K562 (cell line): ENCODE measurements around the gene MAP4K4. TPM values are rescaled to one million over a fixed set of nuclear protein-coding genes. Genes with fewer than 3 reads are reported as not detected.

Source experiments
- ATAC-seq: fragments of 200-7000 bp; cut with Tn5 transposase; 3 replicates; pipeline ENCODE4 v1.9.1; 2020; ENCODE audit warnings: moderate library complexity
- BruUV-seq: library from RNA; stranded (reverse); fragments of 400-500 nt; replicated peaks from 2 replicates; lab custom pipeline; 2021; lab: Mats Ljungman, UMichigan
- CTCF ChIA-PET: fragments of 300-600 bp; formaldehyde crosslinking; extraction: SDS; loops from one replicate; lab custom pipeline; 2021; ENCODE audit warnings: low intra/inter-chr PET ratio; lab: Yijun Ruan, JAX
- POLR2A ChIA-PET: fragments of 300-600, 350-650 bp; sonication (Branson Sonifier 250); formaldehyde crosslinking; extraction: SDS; loops from one replicate; lab custom pipeline; 2021; ENCODE audit warnings: antibody characterized with exemption, inconsistent platforms; lab: Yijun Ruan, JAX
- DNase-seq, 4 experiments: peaks; one replicate each; pipeline versions ENCODE4 v3.0.0 to v3.0.0-alpha.2; 2011 to 2018; ENCODE audit warnings: low spot score in 3 of 4, mixed read lengths in 3 of 4; ENCODE audit errors: extremely low read depth in 1 of 4
- FAIRE-seq: peaks from 2 replicates; lab custom pipeline; 2011; peaks lifted over from hg19 to GRCh38; lab: Jason Lieb, UNC
- H2AFZ ChIP-seq: 2 replicates; pipeline ENCODE4 v1.6.0; 2011; ENCODE audit warnings: low read depth, low read length, control low read depth, inconsistent platforms
- H3K27ac ChIP-seq: fragments of 200-600 bp; 3 replicates; pipeline ENCODE4 v1.8.0; 2011; ENCODE audit warnings: low read depth, mild to moderate bottlenecking, control low read depth, inconsistent platforms, low read length, moderate library complexity, mixed read lengths; ENCODE audit errors: extremely low read depth
- H3K27me3 ChIP-seq, 2 experiments: fragments of 300-600 bp in 1 of 2; 2 replicates in 1 of 2; 3 replicates in 1 of 2; pipeline versions ENCODE4 v1.6.0 to v1.8.0; 2011; ENCODE audit warnings: inconsistent platforms in 2 of 2, low read length in 2 of 2, mild to moderate bottlenecking in 1 of 2, mixed read lengths in 1 of 2, moderate library complexity in 1 of 2; ENCODE audit not compliant: control insufficient read depth in 2 of 2, insufficient read depth in 2 of 2
- H3K36me3 ChIP-seq: fragments of 300-600 bp; 3 replicates; pipeline ENCODE4 v1.8.0; 2011; ENCODE audit warnings: mild to moderate bottlenecking, low read length, inconsistent platforms; ENCODE audit not compliant: control insufficient read depth, insufficient read depth
- H3K4me1 ChIP-seq, 2 experiments: fragments of 200-600 bp in 1 of 2; replicated peaks in 1 of 2; 2 replicates in 1 of 2; 3 replicates in 1 of 2; pipeline versions ENCODE4 v1.5.1 to v1.8.0; 2011; ENCODE audit warnings: inconsistent platforms in 2 of 2, low read length in 2 of 2, mild to moderate bottlenecking in 1 of 2, mixed read lengths in 1 of 2, moderate library complexity in 1 of 2; ENCODE audit not compliant: control insufficient read depth in 2 of 2, insufficient read depth in 2 of 2
- H3K4me2 ChIP-seq: 2 replicates; pipeline ENCODE4 v1.6.1; 2011; ENCODE audit warnings: low read length, control low read depth, inconsistent platforms, mixed read lengths; ENCODE audit not compliant: insufficient read depth
- H3K4me3 ChIP-seq: fragments of 200-600 bp; sonication (generic), shearing (Covaris generic); 2 replicates; pipeline ENCODE4 v1.5.1; 2016; ENCODE audit warnings: control low read depth, inconsistent platforms
- H3K79me2 ChIP-seq: fragments of 200-600 bp; 3 replicates; pipeline ENCODE4 v1.8.0; 2011; ENCODE audit warnings: low read length, inconsistent platforms; ENCODE audit not compliant: control insufficient read depth, insufficient read depth
- H3K9ac ChIP-seq, 2 experiments: 2 replicates each; pipeline versions ENCODE4 v1.6.0 to v1.6.1; 2011; ENCODE audit warnings: low read depth in 2 of 2, low read length in 2 of 2, control low read depth in 1 of 2, inconsistent platforms in 1 of 2, mild to moderate bottlenecking in 1 of 2, mixed read lengths in 1 of 2; ENCODE audit not compliant: insufficient read depth in 1 of 2
- H3K9me1 ChIP-seq: one replicate; pipeline ENCODE4 v1.6.0; 2011; ENCODE audit warnings: inconsistent platforms, mild to moderate bottlenecking, low read length, moderate library complexity; ENCODE audit not compliant: control insufficient read depth, insufficient read depth
- H3K9me3 ChIP-seq: replicated peaks from 2 replicates; pipeline ENCODE4 v1.5.1; 2011; ENCODE audit warnings: low read depth, low read length, inconsistent platforms; ENCODE audit not compliant: control insufficient read depth, insufficient read depth
- H4K20me1 ChIP-seq: replicated peaks from 2 replicates; pipeline ENCODE4 v1.6.1; 2011; ENCODE audit warnings: low read length, inconsistent platforms, mixed read lengths; ENCODE audit not compliant: control insufficient read depth, insufficient read depth
- FOXK2 ChIP-seq, 2 experiments: fragments of 450-650 bp; IDR thresholded peaks in 1 of 2; conservative IDR thresholded peaks in 1 of 2; 2 replicates each; pipeline ENCODE4 v1.6.1; 2016; ENCODE audit warnings: low read depth in 2 of 2, mild to moderate bottlenecking in 1 of 2
- HNRNPUL1 ChIP-seq: fragments of 200-400 bp; formaldehyde crosslinking; IDR thresholded peaks from 2 replicates; pipeline ENCODE4 v1.6.1; 2017; ENCODE audit warnings: low read length
- IRF2 ChIP-seq: sonication (generic); formaldehyde crosslinking; IDR thresholded peaks from 2 replicates; pipeline ENCODE4 v1.8.1; 2022; ENCODE audit warnings: mild to moderate bottlenecking, missing genetic modification reagents
- KLF1 ChIP-seq: fragments of 450-650 bp; IDR thresholded peaks from 2 replicates; pipeline ENCODE4 v1.6.1; 2016; ENCODE audit warnings: missing genetic modification characterization, missing compliant biosample characterization
- KLF13 ChIP-seq: fragments of 450-650 bp; IDR thresholded peaks from 2 replicates; pipeline ENCODE4 v1.6.1; 2016; ENCODE audit warnings: missing genetic modification characterization, low read depth, mild to moderate bottlenecking, missing compliant biosample characterization, moderate library complexity, borderline replicate concordance
- NONO ChIP-seq, 2 experiments: fragments of 200-400 bp in 1 of 2; fragments of 450-650 bp in 1 of 2; formaldehyde crosslinking in 1 of 2; IDR thresholded peaks; 2 replicates each; pipeline ENCODE4 v1.6.1; 2017; ENCODE audit warnings: low read depth in 2 of 2, mild to moderate bottlenecking in 2 of 2, moderate library complexity in 2 of 2, low read length in 1 of 2
- ZBTB7A ChIP-seq: IDR thresholded peaks from 2 replicates; pipeline ENCODE4 v1.6.1; 2011; ENCODE audit warnings: low read depth, mild to moderate bottlenecking, low read length, moderate library complexity, borderline replicate concordance; ENCODE audit not compliant: control insufficient read depth
- ZNF197 ChIP-seq: fragments of 200-800 bp; sonication (Bioruptor generic); IDR thresholded peaks from 2 replicates; pipeline ENCODE4 v1.6.1; 2016; ENCODE audit warnings: low read depth, missing genetic modification characterization, missing compliant biosample characterization
- ZNF717 ChIP-seq: fragments of 250-450 bp; sonication (Bioruptor Pico); IDR thresholded peaks from 2 replicates; pipeline ENCODE4 v1.5.0; 2021
- WGBS: fragments of 100-300 bp; shearing (Covaris generic); methylation state at CpG from one replicate; pipeline ENCODE4 v1.1.6; 2016; ENCODE audit warnings: low coverage, mixed read lengths; ENCODE audit not compliant: insufficient coverage; ENCODE audit errors: missing lambda C conversion rate; 5-methylcytosine and 5-hydroxymethylcytosine counted together
- in situ Hi-C: fragments of 300-500 bp; cut with MboI; formaldehyde crosslinking; loops from 4 replicates; pipeline ENCODE4 v1.15.0; 2018; ENCODE audit warnings: inconsistent platforms, mixed read lengths
- intact Hi-C: fragments of 100-400 bp; cut with micrococcal nuclease; formaldehyde crosslinking; loops from 2 replicates; pipeline ENCODE4 v1.14.2; 2022
- polyA plus RNA-seq, 8 experiments: library from polyadenylated mRNA; depleted of rRNA in 4 of 8; stranded (reverse) in 5 of 8; unstranded in 3 of 8; fragments of >200 nt; fragmentation: Nextera tagmentation in 2 of 8; fragmentation: Illumina TruSeq in 1 of 8; extraction: Ambion mirVana in 2 of 8; extraction: Trizol in 1 of 8; gene quantifications; 2 replicates each; pipeline versions ENCODE4 v1.2.1 to v1.2.3, GENCODE V29; 2011 to 2014; ENCODE audit warnings: inconsistent platforms in 1 of 8, missing spikeins in 1 of 8
- total RNA-seq, 7 experiments: library from RNA; depleted of rRNA in 6 of 7; stranded (reverse); fragments of >200 nt in 6 of 7; fragmentation: Illumina TruSeq in 2 of 7; extraction: Trizol in 2 of 7; gene quantifications; 2 replicates each; pipeline versions ENCODE4 v1.2.1 to v1.2.3, GENCODE V29; 2011 to 2021; ENCODE audit warnings: low replicate concordance in 1 of 7
- TF ChIP-seq, protein P1 (sequence below): IDR thresholded peaks from 3 replicates; pipeline ENCODE4 v1.6.1; 2011; ENCODE audit warnings: borderline replicate concordance, mild to moderate bottlenecking, moderate library complexity; ENCODE audit not compliant: insufficient read length; ENCODE audit errors: extremely low read depth
- TF ChIP-seq, protein P2 (sequence below): sonication (generic); formaldehyde crosslinking; IDR thresholded peaks from 2 replicates; pipeline ENCODE4 v1.8.0; 2022; ENCODE audit warnings: missing genetic modification reagents, mild to moderate bottlenecking, moderate library complexity, borderline replicate concordance
- TF ChIP-seq, protein P3 (sequence below): fragments of 250-450 bp; sonication (Bioruptor Pico); IDR thresholded peaks from 2 replicates; pipeline ENCODE4 v1.8.0; 2021; ENCODE audit warnings: mild to moderate bottlenecking, moderate library complexity
- TF ChIP-seq, protein P4 (sequence below): fragments of 250-450 bp; sonication (Bioruptor Pico); IDR thresholded peaks from 2 replicates; pipeline ENCODE4 v1.5.0; 2021; ENCODE audit warnings: mild to moderate bottlenecking, moderate library complexity

The MAP4K4 gene
- total and polyA plus RNA-seq, 9 of the 15 experiments (the other 6 are each of a cell fraction or from before 2014, with no cell fraction given), result 7.6 to 76.4 (median 50.6) TPM

DNA sequence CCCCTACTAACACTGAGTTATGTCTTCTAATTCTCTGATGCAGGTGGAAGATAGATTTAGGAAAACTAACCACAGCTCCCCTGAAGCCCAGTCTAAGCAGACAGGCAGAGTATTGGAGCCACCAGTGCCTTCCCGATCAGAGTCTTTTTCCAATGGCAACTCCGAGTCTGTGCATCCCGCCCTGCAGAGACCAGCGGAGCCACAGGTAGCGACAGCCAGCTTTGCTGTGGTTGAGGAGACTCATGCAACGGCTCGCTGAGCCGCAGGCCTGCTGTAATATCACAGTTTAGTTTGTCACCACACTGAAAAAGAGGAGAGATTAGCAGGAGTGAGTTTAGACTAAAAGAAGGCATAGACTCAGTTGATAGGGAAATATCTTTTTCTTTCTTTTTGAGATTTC, 163.3 kb downstream of the MAP4K4 start:
- Histone ChIP-seq H4K20me1 (no peaks in the 10 kb centered on the region), H3K9ac (no peak overlapping the region), H3K4me3 (no peak overlapping the region), H3K9me1 (no peaks in the 10 kb centered on the region), H3K9me3 (no peaks in the 10 kb centered on the region), H2AFZ (no peak overlapping the region), H3K4me1 (peaks cover 0 to 2% of the 10 kb centered on the region in 2 experiments; a peak in 1 of 5 replicates), H3K27ac (no peak overlapping the region), H3K36me3 (peaks cover 55% of the 10 kb centered on the region; the same call in 2 of the 3 replicates), H3K79me2 (no peaks in the 10 kb centered on the region), H3K4me2 (no peak overlapping the region), H3K27me3 (no peaks in the 10 kb centered on the region)
- TF ChIP-seq HNRNPUL1 (no peak), FOXK2 (conservative IDR thresholded peaks at IDR 0.05 in 1 of 2, IDR thresholded peaks at IDR 0.05 in 1 of 2; ENCODE audit: low read depth in 2 of 2) (no peak), ZBTB7A (no peak), NONO (IDR thresholded peaks at IDR 0.05; ENCODE audit: low read depth in 2 of 2, low read length in 1 of 2) (no peak), KLF13 (tag) (no peak), ZNF717 (CRISPR knock-in tag) (no peak), KLF1 (tag) (no peak), ZNF197 (CRISPR knock-in tag) (no peak), IRF2 (CRISPR knock-in tag) (no peak)
- TF ChIP-seq, protein P1, sequence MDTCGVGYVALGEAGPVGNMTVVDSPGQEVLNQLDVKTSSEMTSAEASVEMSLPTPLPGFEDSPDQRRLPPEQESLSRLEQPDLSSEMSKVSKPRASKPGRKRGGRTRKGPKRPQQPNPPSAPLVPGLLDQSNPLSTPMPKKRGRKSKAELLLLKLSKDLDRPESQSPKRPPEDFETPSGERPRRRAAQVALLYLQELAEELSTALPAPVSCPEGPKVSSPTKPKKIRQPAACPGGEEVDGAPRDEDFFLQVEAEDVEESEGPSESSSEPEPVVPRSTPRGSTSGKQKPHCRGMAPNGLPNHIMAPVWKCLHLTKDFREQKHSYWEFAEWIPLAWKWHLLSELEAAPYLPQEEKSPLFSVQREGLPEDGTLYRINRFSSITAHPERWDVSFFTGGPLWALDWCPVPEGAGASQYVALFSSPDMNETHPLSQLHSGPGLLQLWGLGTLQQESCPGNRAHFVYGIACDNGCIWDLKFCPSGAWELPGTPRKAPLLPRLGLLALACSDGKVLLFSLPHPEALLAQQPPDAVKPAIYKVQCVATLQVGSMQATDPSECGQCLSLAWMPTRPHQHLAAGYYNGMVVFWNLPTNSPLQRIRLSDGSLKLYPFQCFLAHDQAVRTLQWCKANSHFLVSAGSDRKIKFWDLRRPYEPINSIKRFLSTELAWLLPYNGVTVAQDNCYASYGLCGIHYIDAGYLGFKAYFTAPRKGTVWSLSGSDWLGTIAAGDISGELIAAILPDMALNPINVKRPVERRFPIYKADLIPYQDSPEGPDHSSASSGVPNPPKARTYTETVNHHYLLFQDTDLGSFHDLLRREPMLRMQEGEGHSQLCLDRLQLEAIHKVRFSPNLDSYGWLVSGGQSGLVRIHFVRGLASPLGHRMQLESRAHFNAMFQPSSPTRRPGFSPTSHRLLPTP, result no peak
- TF ChIP-seq, protein P2, sequence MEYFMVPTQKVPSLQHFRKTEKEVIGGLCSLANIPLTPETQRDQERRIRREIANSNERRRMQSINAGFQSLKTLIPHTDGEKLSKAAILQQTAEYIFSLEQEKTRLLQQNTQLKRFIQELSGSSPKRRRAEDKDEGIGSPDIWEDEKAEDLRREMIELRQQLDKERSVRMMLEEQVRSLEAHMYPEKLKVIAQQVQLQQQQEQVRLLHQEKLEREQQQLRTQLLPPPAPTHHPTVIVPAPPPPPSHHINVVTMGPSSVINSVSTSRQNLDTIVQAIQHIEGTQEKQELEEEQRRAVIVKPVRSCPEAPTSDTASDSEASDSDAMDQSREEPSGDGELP, result no peak
- TF ChIP-seq, protein P3, sequence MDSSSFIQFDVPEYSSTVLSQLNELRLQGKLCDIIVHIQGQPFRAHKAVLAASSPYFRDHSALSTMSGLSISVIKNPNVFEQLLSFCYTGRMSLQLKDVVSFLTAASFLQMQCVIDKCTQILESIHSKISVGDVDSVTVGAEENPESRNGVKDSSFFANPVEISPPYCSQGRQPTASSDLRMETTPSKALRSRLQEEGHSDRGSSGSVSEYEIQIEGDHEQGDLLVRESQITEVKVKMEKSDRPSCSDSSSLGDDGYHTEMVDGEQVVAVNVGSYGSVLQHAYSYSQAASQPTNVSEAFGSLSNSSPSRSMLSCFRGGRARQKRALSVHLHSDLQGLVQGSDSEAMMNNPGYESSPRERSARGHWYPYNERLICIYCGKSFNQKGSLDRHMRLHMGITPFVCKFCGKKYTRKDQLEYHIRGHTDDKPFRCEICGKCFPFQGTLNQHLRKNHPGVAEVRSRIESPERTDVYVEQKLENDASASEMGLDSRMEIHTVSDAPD (CRISPR knock-in tag), result no peak
- TF ChIP-seq, protein P4, sequence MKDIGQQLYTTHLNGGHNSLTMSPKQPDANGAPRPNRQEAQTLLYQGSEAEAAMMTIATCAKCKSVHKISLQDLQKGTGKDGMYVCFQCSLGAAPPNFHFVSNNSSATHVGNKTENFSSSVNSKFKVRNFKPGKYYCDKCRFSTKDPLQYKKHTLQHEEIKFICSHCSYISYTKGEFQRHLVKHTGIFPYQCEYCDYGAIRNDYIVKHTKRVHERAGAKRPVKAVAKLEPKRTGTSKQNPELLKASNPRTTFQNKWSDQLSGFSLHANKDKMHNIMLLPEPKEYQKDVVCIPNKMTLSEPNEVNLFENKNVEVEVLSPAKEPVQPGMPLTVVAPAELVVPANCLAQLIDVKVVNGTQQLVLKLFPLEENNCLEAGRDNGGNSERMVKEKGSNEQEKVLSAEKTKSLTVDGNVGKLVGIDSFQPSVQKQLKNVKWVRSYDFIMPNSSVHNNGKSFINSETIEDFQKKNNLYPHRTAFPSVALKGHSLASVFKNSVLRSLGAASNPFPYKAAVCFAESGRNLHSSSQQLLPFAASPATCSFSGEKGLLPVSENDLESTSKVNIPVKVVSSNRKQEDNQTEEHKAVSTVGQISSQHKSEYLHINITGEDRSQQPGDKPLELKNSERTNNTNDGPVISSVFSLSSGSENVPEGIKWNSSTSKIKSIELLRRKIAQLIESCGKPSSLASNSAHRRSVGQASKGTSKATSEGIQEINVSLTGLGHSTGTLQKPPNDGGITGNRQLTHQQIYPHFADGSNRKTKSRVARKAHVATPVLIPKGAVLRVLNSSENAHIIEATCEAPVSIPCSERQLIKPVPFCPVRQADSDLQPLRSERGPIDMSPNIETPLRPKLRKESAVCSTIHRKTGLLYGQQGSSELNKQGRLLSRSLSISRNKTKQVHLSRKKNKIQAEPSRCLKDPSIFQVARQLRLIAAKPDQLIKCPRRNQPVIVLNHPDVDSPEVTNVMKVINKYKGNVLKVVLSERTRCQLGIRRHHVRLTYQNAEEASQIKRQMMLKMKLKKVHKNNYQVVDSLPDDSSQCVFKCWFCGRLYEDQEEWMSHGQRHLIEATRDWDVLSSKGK, result no peak
- 96% methylated on average over 8 of the region's 8 CpGs for WGBS
- intact Hi-C loops, result no loop called here
- ChIA-PET CTCF (no interaction called here), POLR2A (interaction anchor here (0.8 kb wide), 1 partner anchor 9 kb away, joined by 3 read pairs; no protein-coding TSS in a partner anchor)
- FAIRE-seq, result no peak
- no peak for ATAC-seq
- BruUV-seq, result no TSS peak
- in situ Hi-C loops, result no loop called here
- DNase-seq, result no peak
